Thyroid gland (tissue), 4 donors: ENCODE measurements around the gene INPP5D.

Source experiments
- POLR2A ChIP-seq, 2 donors: fragments of 450-650 bp; IDR thresholded peaks; one replicate each; pipeline ENCODE4 v1.6.1; 2017; ENCODE audit warnings: antibody characterized with exemption in 2 of 2, mild to moderate bottlenecking in 2 of 2, moderate library complexity in 1 of 2
- TF ChIP-seq, protein P1 (sequence below), 6 experiments: fragments of 200-600 bp in 3 of 6; fragments of 450-650 bp in 3 of 6; sonication (generic) in 3 of 6; IDR thresholded peaks; one replicate each; pipeline ENCODE4 v1.5.1; 2016 to 2019; ENCODE audit warnings: antibody characterized with exemption in 6 of 6, mild to moderate bottlenecking in 2 of 6, inconsistent platforms in 1 of 6, moderate library complexity in 1 of 6

DNA sequence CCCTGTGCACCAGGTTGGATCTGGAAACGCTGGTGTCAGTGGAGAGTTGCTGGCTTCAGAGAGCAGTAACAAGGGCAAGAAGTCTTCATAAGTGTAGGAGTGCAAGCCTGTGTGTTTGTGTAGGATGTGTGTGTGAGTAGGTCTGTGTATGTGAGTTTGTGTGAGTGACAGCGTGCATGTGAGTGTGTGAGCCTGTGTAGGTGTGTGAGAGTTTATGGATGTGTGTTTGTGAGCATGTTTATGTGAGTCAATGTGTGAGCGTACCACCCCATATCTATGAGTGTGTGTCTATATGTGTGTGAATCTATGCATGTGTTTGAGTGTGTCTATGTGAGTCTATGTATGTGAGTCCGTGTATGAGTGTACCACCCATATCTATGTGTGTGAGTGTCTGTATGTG, 104.8 kb downstream of the INPP5D start:
- TF ChIP-seq, protein P1, sequence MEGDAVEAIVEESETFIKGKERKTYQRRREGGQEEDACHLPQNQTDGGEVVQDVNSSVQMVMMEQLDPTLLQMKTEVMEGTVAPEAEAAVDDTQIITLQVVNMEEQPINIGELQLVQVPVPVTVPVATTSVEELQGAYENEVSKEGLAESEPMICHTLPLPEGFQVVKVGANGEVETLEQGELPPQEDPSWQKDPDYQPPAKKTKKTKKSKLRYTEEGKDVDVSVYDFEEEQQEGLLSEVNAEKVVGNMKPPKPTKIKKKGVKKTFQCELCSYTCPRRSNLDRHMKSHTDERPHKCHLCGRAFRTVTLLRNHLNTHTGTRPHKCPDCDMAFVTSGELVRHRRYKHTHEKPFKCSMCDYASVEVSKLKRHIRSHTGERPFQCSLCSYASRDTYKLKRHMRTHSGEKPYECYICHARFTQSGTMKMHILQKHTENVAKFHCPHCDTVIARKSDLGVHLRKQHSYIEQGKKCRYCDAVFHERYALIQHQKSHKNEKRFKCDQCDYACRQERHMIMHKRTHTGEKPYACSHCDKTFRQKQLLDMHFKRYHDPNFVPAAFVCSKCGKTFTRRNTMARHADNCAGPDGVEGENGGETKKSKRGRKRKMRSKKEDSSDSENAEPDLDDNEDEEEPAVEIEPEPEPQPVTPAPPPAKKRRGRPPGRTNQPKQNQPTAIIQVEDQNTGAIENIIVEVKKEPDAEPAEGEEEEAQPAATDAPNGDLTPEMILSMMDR (IDR thresholded peaks at IDR 0.05) = no peak
- TF ChIP-seq POLR2A (IDR thresholded peaks at IDR 0.05) = no peak
